Left ventricle myocardium superior (tissue), 1 donor: Measurements from ENCODE around the gene EDEM2. TPM values are rescaled to one million over a fixed set of nuclear protein-coding genes. Genes with fewer than 3 reads are reported as not detected.
"Not testable (repeated sequence)": the region's sequence is repeated elsewhere in the genome, so short reads cannot be mapped to it uniquely, and the experiment has no call there.

Source experiments
- ATAC-seq: fragments of 200-7000 bp; cut with Tn5 transposase; one replicate; pipeline ENCODE4 v1.9.1; 2020; ENCODE audit warnings: mild to moderate bottlenecking, moderate library complexity
- DNase-seq: peaks from one replicate; pipeline ENCODE4 v3.0.0-alpha.2; 2020
- intact Hi-C: fragments of 100-400 bp; cut with micrococcal nuclease; formaldehyde crosslinking; loops from one replicate; pipeline ENCODE4 v1.11.0; 2022
- long read RNA-seq: library from polyadenylated mRNA; unstranded; transcript quantifications from one replicate; pipeline ENCODE4 v2.0.0, GENCODE V29; 2021
- total RNA-seq: library from RNA; stranded (reverse); fragmentation: NEBNext Ultra II Directional; extraction: Animal tissue kit (Norgen Biotek cat#: 25700); gene quantifications from one replicate; pipeline ENCODE4 v1.2.1, GENCODE V29; 2021
- donor health status: DM: no; HTN: yes; CAD: no; lungs with severe emphysema.

EDEM2 gene
- 9.7 TPM for total RNA-seq
- long read RNA-seq, transcript EDEM2-202 (11 exons, 1,919 nt) = major isoform, 26 of 28 reads
- long read RNA-seq, partial matches to known transcripts = 2 of 28 reads
- long read RNA-seq, other reads (novel, unspliced or antisense) = 0 of 28 reads

GRCh38 chr20:35146920-35147574, at the start of gene EDEM2:
TSS of gene EDEM2 (minus strand) at chr20:35147336. CDS start at chr20:35147258, 78 bp downstream.
- DNase-seq (peak; percentile 96), ATAC-seq (peak; percentile 93)
- intact Hi-C loops = loop anchor here (10.0 kb wide), 1 partner anchor 52 kb away; the partner anchor contains the start of gene TRPC4AP

GRCh38 chr20:35196313-35196712, 49.2 kb upstream of the EDEM2 start:
- no peak for DNase-seq
- ATAC-seq = no peak
- intact Hi-C loops = no loop called here

- ATAC-seq, intact Hi-C loops: not testable (repeated sequence)
These were observed 46.1 kb upstream of the EDEM2 start for GRCh38 chr20:35193031-35193791.

GRCh38 chr20:35192118-35192872, 45.2 kb upstream of the EDEM2 start:
- DNase-seq (no peak), ATAC-seq (peak; percentile 41)
- intact Hi-C loops = no loop called here

More at GRCh38 chr20:35193031-35193791, 46.1 kb upstream of the EDEM2 start:
- not testable (repeated sequence) for DNase-seq

GRCh38 chr20:35191419-35192117, 44.4 kb upstream of the EDEM2 start:
- ATAC-seq = peak; percentile 33
- no peak for DNase-seq
- intact Hi-C loops = no loop called here

GRCh38 chr20:35190556-35190955, 43.4 kb upstream of the EDEM2 start:
- DNase-seq (no peak), ATAC-seq (no peak)
- intact Hi-C loops = no loop called here

GRCh38 chr20:35189223-35189622, 42.1 kb upstream of the EDEM2 start:
- ATAC-seq, DNase-seq, intact Hi-C loops: not testable (repeated sequence)

GRCh38 chr20:35187584-35188190, 40.6 kb upstream of the EDEM2 start:
- intact Hi-C loops = no loop called here
- DNase-seq (no peak), ATAC-seq (no peak)

- intact Hi-C loops, DNase-seq, ATAC-seq: not testable (repeated sequence)
These were observed 39.7 kb upstream of the EDEM2 start for GRCh38 chr20:35186691-35187289.

GRCh38 chr20:35181731-35182130, 34.6 kb upstream of the EDEM2 start:
- no peak for DNase-seq
- intact Hi-C loops = no loop called here
- no peak for ATAC-seq

- ATAC-seq = no peak
- DNase-seq = no peak
- intact Hi-C loops = no loop called here
These were observed 33.1 kb upstream of the EDEM2 start for GRCh38 chr20:35180266-35180665.

GRCh38 chr20:35179292-35180212, 32.4 kb upstream of the EDEM2 start:
- ATAC-seq (no peak), DNase-seq (no peak)
- intact Hi-C loops = no loop called here

- intact Hi-C loops = no loop called here
- DNase-seq (no peak), ATAC-seq (no peak)
These were observed 29.0 kb upstream of the EDEM2 start for GRCh38 chr20:35176132-35176531.

- intact Hi-C loops = no loop called here
- no peak for DNase-seq
- ATAC-seq = no peak
These were observed 27.5 kb upstream of the EDEM2 start for GRCh38 chr20:35174458-35175216.

GRCh38 chr20:35173576-35174192, 26.5 kb upstream of the EDEM2 start:
- intact Hi-C loops = no loop called here
- ATAC-seq (no peak), DNase-seq (no peak)

GRCh38 chr20:35172434-35172806, 25.3 kb upstream of the EDEM2 start:
- ATAC-seq (no peak), DNase-seq (no peak)
- intact Hi-C loops = no loop called here
